Karpas-422 (cell line): ENCODE data around the gene SARNP. TPM values are rescaled to one million over a fixed set of nuclear protein-coding genes. Genes with fewer than 3 reads are reported as not detected.

ENCODE experiments used
- DNase-seq: peaks from one replicate; pipeline ENCODE4 v3.0.0-alpha.2; 2015
- H2AFZ ChIP-seq: fragments of 200-600 bp; sonication (generic); 2 replicates; pipeline ENCODE4 v1.6.1; 2014; ENCODE audit warnings: antibody characterized with exemption, low read length, mixed read lengths
- H3K27ac ChIP-seq: fragments of 200-600 bp; sonication (generic); 2 replicates; pipeline ENCODE4 v1.5.1; 2014; ENCODE audit warnings: mild to moderate bottlenecking, low read length, moderate library complexity
- H3K27me3 ChIP-seq: fragments of 200-600 bp; sonication (generic); 2 replicates; pipeline ENCODE4 v1.6.1; 2014; ENCODE audit warnings: low read length, mixed read lengths
- H3K36me3 ChIP-seq: fragments of 200-600 bp; sonication (generic); 2 replicates; pipeline ENCODE4 v1.6.1; 2014; ENCODE audit warnings: low read length, mixed read lengths; ENCODE audit not compliant: insufficient read depth
- H3K4me1 ChIP-seq: fragments of 200-600 bp; sonication (generic); 2 replicates; pipeline ENCODE4 v1.6.1; 2014; ENCODE audit warnings: mild to moderate bottlenecking, low read length, mixed read lengths
- H3K4me2 ChIP-seq: fragments of 200-600 bp; sonication (generic); 2 replicates; pipeline ENCODE4 v1.6.1; 2014; ENCODE audit warnings: low read length, low read depth, mild to moderate bottlenecking; ENCODE audit not compliant: poor library complexity, severe bottlenecking
- H3K4me3 ChIP-seq: fragments of 200-600 bp; sonication (generic); 2 replicates; pipeline ENCODE4 v1.5.1; 2014; ENCODE audit warnings: mild to moderate bottlenecking, antibody characterized with exemption, low read length, mixed read lengths
- H3K79me2 ChIP-seq: fragments of 200-600 bp; sonication (generic); 2 replicates; pipeline ENCODE4 v1.6.1; 2014; ENCODE audit warnings: mild to moderate bottlenecking, low read length, mixed read lengths
- H3K9ac ChIP-seq: fragments of 200-600 bp; sonication (generic); 2 replicates; pipeline ENCODE4 v1.6.0; 2014; ENCODE audit warnings: low read length
- H3K9me2 ChIP-seq: fragments of 200-600 bp; sonication (generic), shearing (Covaris generic); replicated peaks from 2 replicates; pipeline ENCODE4 v1.6.0; 2014; ENCODE audit warnings: mild to moderate bottlenecking, low read length, moderate library complexity; ENCODE audit not compliant: insufficient read depth
- H3K9me3 ChIP-seq: fragments of 300-700, 200-600 bp; sonication (generic); 2 replicates; pipeline ENCODE4 v1.6.1; 2014; ENCODE audit warnings: low read length, mixed read lengths
- H4K20me1 ChIP-seq: fragments of 200-600 bp; sonication (generic); 2 replicates; pipeline ENCODE4 v1.6.1; 2014; ENCODE audit warnings: mild to moderate bottlenecking, antibody characterized with exemption, low read length, low read depth; ENCODE audit not compliant: insufficient read depth
- total RNA-seq: library from RNA; depleted of rRNA; stranded (reverse); fragments of >200 nt; shearing (Covaris generic); gene quantifications from 2 replicates; pipeline ENCODE4 v1.2.3, GENCODE V29; 2014; ENCODE audit warnings: low replicate concordance

The SARNP gene
- total RNA-seq, 1 experiment from 2014 or later, result 64.9 TPM

DNA sequence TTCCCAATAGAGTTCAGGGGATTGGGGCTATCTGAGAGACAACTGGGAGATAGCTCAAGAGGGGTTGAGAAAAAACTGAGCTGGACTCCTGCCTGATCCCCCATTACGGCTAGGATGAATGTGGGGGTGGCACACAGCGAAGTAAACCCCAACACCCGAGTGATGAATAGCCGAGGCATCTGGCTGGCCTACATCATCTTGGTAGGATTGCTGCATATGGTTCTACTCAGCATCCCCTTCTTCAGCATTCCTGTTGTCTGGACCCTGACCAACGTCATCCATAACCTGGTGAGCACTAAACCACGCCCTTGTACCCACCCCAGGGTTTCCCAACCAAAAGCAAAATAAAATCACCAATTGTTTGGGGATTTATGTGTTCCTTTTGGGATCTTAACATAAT, 1.4 kb upstream of the SARNP start:
- Histone ChIP-seq H3K36me3 (peaks cover 53% of the 10 kb centered on the region), H3K27me3 (no peaks in the 10 kb centered on the region), H4K20me1 (peaks cover 3% of the 10 kb centered on the region; the same call in 1 of the 2 replicates), H3K9me2 (no peaks in the 10 kb centered on the region), H3K4me2 (peak overlapping the region; percentile 88), H2AFZ (no peak overlapping the region), H3K4me1 (peaks cover 27% of the 10 kb centered on the region), H3K9me3 (no peaks in the 10 kb centered on the region), H3K27ac (no peak overlapping the region), H3K4me3 (peak overlapping the region; percentile 88), H3K79me2 (peaks cover 61% of the 10 kb centered on the region), H3K9ac (peak overlapping the region; percentile 79)
- no peak for DNase-seq

GRCh38 chr12:55818140-55818728, 710 bp upstream of the SARNP start:
- peak overlapping the region; percentile 79 for H3K9ac ChIP-seq
- no peak for DNase-seq
- peaks cover 57% of the 10 kb centered on the region for H3K36me3 ChIP-seq

GRCh38 chr12:55816881-55817344, 611 bp downstream of the SARNP start:
- Histone ChIP-seq H2AFZ (peak overlapping the region; percentile 53), H3K79me2 (peaks cover 79% of the 10 kb centered on the region), H3K4me2 (peak overlapping the region; percentile 90), H3K4me1 (peaks cover 26% of the 10 kb centered on the region), H4K20me1 (peaks cover 3% of the 10 kb centered on the region; the same call in 1 of the 2 replicates), H3K27me3 (no peaks in the 10 kb centered on the region), H3K9me2 (no peaks in the 10 kb centered on the region), H3K9ac (peak overlapping the region; percentile 87), H3K36me3 (peaks cover 43% of the 10 kb centered on the region), H3K27ac (peak overlapping the region; percentile 68), H3K9me3 (no peaks in the 10 kb centered on the region), H3K4me3 (peak overlapping the region; percentile 91)
- DNase-seq, result peak; percentile 66

More at GRCh38 chr12:55818140-55818728, 710 bp upstream of the SARNP start:
- peaks cover 26% of the 10 kb centered on the region for H3K4me1 ChIP-seq
- H3K4me2 ChIP-seq, result peak overlapping the region; percentile 88
- peaks cover 3% of the 10 kb centered on the region; the same call in 1 of the 2 replicates for H4K20me1 ChIP-seq
- H3K27me3 ChIP-seq, result no peaks in the 10 kb centered on the region
- H3K4me3 ChIP-seq, result peak overlapping the region; percentile 88
- no peaks in the 10 kb centered on the region for H3K9me3 ChIP-seq
- no peak overlapping the region for H2AFZ ChIP-seq
- H3K9me2 ChIP-seq, result no peaks in the 10 kb centered on the region
- H3K27ac ChIP-seq, result peak overlapping the region; percentile 17; the same call in 1 of the 2 replicates
- H3K79me2 ChIP-seq, result peaks cover 66% of the 10 kb centered on the region

- H3K4me1 ChIP-seq, result peaks cover 26% of the 10 kb centered on the region
- H3K9me3 ChIP-seq, result no peaks in the 10 kb centered on the region
- H3K27me3 ChIP-seq, result no peaks in the 10 kb centered on the region
- peak overlapping the region; percentile 90 for H3K4me2 ChIP-seq
- no peak for DNase-seq
- H3K36me3 ChIP-seq, result peaks cover 34% of the 10 kb centered on the region
- peak overlapping the region; percentile 87; the same call in 1 of the 2 replicates for H3K9ac ChIP-seq
- H2AFZ ChIP-seq, result no peak overlapping the region
- H3K79me2 ChIP-seq, result peaks cover 93% of the 10 kb centered on the region
- H3K27ac ChIP-seq, result no peak overlapping the region
- H4K20me1 ChIP-seq, result peaks cover 3% of the 10 kb centered on the region; the same call in 1 of the 2 replicates
- no peaks in the 10 kb centered on the region for H3K9me2 ChIP-seq
- peak overlapping the region; percentile 91; the same call in 1 of the 2 replicates for H3K4me3 ChIP-seq
Measured at GRCh38 chr12:55815473-55815872, 2.1 kb downstream of the SARNP start.

DNA sequence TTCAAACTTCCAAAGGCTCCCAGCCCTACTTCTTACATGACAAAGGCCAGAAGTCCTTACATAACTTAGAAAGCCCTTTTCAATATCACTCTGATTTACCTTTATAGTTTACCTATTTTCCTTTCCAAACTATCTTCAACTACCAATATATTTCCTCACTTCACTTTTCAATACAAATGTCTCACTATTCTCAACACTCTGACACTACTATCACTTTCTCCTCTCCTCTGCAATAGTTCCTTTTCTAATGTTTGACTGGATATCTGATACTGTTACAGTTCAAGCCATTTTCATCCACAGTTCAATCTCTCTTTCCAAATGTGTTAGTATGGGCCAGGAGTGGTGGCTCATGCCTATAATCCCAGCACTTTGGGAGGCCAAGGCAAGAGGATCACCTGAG, 3.3 kb downstream of the SARNP start:
- peaks cover 5% of the 10 kb centered on the region; the same call in 1 of the 2 replicates for H4K20me1 ChIP-seq
- H3K36me3 ChIP-seq, result peaks cover 26% of the 10 kb centered on the region
- H3K9me3 ChIP-seq, result no peaks in the 10 kb centered on the region

GRCh38 chr12:55812088-55812487, 5.4 kb downstream of the SARNP start:
- Histone ChIP-seq H3K4me3 (no peak overlapping the region), H3K9me3 (no peaks in the 10 kb centered on the region), H3K9ac (no peak overlapping the region), H3K27ac (no peak overlapping the region), H3K4me2 (no peak overlapping the region), H2AFZ (no peak overlapping the region), H3K4me1 (peaks cover 13% of the 10 kb centered on the region), H3K9me2 (no peaks in the 10 kb centered on the region), H4K20me1 (peaks cover 4% of the 10 kb centered on the region; the same call in 1 of the 2 replicates), H3K36me3 (peaks cover 29% of the 10 kb centered on the region), H3K79me2 (peaks cover 97% of the 10 kb centered on the region), H3K27me3 (no peaks in the 10 kb centered on the region)
- no peak for DNase-seq

More for the DNA sequence above, 3.3 kb downstream of the SARNP start:
- Histone ChIP-seq H3K27ac (no peak overlapping the region), H3K4me3 (no peak overlapping the region), H3K9ac (no peak overlapping the region), H2AFZ (no peak overlapping the region), H3K4me1 (peaks cover 21% of the 10 kb centered on the region), H3K79me2 (peaks cover 93% of the 10 kb centered on the region), H3K27me3 (no peaks in the 10 kb centered on the region), H3K9me2 (no peaks in the 10 kb centered on the region), H3K4me2 (no peak overlapping the region)
- no peak for DNase-seq

DNA sequence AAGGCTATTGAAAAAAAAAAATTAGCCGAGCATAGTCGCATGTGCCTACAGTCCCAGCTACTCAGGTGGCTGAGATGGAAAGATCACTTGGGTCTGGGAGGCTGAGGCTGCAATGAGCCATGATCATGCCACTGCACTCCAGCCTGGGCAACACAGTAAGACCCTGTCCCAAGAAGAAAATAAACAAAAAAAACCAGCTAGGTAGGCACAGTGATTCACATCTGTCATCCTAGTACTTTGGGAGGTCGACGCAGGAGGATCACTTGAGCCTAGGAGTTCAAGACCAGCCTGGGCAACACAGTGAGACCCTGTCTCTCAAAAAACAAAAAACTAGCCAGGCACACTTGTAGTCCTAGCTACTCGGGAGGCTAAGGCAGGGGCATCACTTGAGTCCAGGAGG, 8.2 kb downstream of the SARNP start:
- H3K79me2 ChIP-seq, result peaks cover 93% of the 10 kb centered on the region
- H3K9ac ChIP-seq, result no peak overlapping the region
- peaks cover 4% of the 10 kb centered on the region; the same call in 1 of the 2 replicates for H4K20me1 ChIP-seq

DNA sequence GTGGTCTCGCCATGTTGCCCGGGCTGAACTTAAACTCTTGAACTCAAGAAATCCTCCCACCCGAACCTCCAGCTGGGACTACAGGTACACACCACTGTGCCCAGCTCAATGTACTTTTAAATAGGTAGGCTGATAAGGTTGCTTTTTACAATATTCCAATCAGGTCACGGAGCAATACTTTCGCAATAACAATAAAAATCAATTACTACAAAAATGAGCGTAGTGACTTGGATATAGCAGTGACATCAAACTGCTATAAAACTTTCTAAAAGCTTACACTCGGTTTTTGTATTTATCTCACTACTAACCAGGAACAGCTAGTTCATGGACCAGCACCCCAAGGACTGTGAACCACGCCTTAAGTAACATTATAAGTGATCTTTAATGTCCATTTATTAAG, 10.5 kb downstream of the SARNP start:
- peaks cover 27% of the 10 kb centered on the region; the same call in 1 of the 2 replicates for H3K36me3 ChIP-seq
- H3K4me2 ChIP-seq, result no peak overlapping the region
- H3K4me3 ChIP-seq, result no peak overlapping the region
- no peaks in the 10 kb centered on the region for H3K4me1 ChIP-seq
- H3K27ac ChIP-seq, result no peak overlapping the region
- H4K20me1 ChIP-seq, result peaks cover 4% of the 10 kb centered on the region; the same call in 1 of the 2 replicates
- no peak overlapping the region for H3K9ac ChIP-seq
- H3K79me2 ChIP-seq, result peaks cover 90% of the 10 kb centered on the region
- no peaks in the 10 kb centered on the region for H3K9me2 ChIP-seq
- no peaks in the 10 kb centered on the region for H3K9me3 ChIP-seq
- H3K27me3 ChIP-seq, result no peaks in the 10 kb centered on the region
- H2AFZ ChIP-seq, result no peak overlapping the region
- DNase-seq, result no peak

More for the DNA sequence above, 8.2 kb downstream of the SARNP start:
- Histone ChIP-seq H3K4me1 (no peaks in the 10 kb centered on the region), H3K9me2 (no peaks in the 10 kb centered on the region), H3K36me3 (peaks cover 20% of the 10 kb centered on the region), H2AFZ (no peak overlapping the region), H3K4me2 (no peak overlapping the region), H3K27ac (no peak overlapping the region), H3K4me3 (no peak overlapping the region), H3K27me3 (no peaks in the 10 kb centered on the region), H3K9me3 (no peaks in the 10 kb centered on the region)
- DNase-seq, result no peak
